MCF 10A (cell line): ENCODE measurements around the gene SEPTIN8. TPM values are rescaled to one million over a fixed set of nuclear protein-coding genes. Genes with fewer than 3 reads are reported as not detected.

Source experiments
- BruUV-seq: library from RNA; stranded (reverse); fragments of 400-500 nt; replicated peaks from 2 replicates; lab custom pipeline; 2021; lab: Mats Ljungman, UMichigan
- CTCF ChIA-PET: fragments of 300-600 bp; sonication (Branson Sonifier 250); formaldehyde crosslinking; extraction: SDS; loops from one replicate; lab custom pipeline; 2021; ENCODE audit warnings: antibody characterized with exemption, inconsistent platforms; lab: Yijun Ruan, JAX
- POLR2A ChIA-PET: fragments of 300-600, 350-650 bp; sonication (Branson Sonifier 250); formaldehyde crosslinking; extraction: SDS; loops from one replicate; lab custom pipeline; 2020; ENCODE audit warnings: antibody characterized with exemption, inconsistent platforms; lab: Yijun Ruan, JAX
- DNase-seq: peaks from one replicate; pipeline ENCODE4 v3.0.0-alpha.2; 2018; ENCODE audit not compliant: unreplicated experiment
- H3K27ac Mint-ChIP-seq: one replicate; pipeline ENCODE4 v1.8.0; 2022; ENCODE audit warnings: mild to moderate bottlenecking, low read depth, mixed read lengths; ENCODE audit not compliant: unreplicated experiment
- H3K27me3 Mint-ChIP-seq: one replicate; pipeline ENCODE4 v1.8.0; 2022; ENCODE audit warnings: mixed read lengths; ENCODE audit not compliant: insufficient read depth, unreplicated experiment
- H3K36me3 Mint-ChIP-seq: one replicate; pipeline ENCODE4 v1.8.0; 2022; ENCODE audit warnings: mild to moderate bottlenecking, moderate library complexity, mixed read lengths; ENCODE audit not compliant: insufficient read depth, unreplicated experiment
- H3K4me1 Mint-ChIP-seq: one replicate; pipeline ENCODE4 v1.8.0; 2022; ENCODE audit warnings: mixed read lengths; ENCODE audit not compliant: insufficient read depth, unreplicated experiment
- H3K4me3 Mint-ChIP-seq: one replicate; pipeline ENCODE4 v1.8.0; 2022; ENCODE audit warnings: mild to moderate bottlenecking, moderate library complexity, mixed read lengths; ENCODE audit not compliant: unreplicated experiment
- H3K9me3 Mint-ChIP-seq: one replicate; pipeline ENCODE4 v1.8.0; 2022; ENCODE audit warnings: mixed read lengths; ENCODE audit not compliant: unreplicated experiment
- CTCF ChIP-seq: fragments of 200-600 bp; IDR thresholded peaks from one replicate; pipeline ENCODE4 v1.8.0; 2022; ENCODE audit warnings: antibody characterized with exemption, mild to moderate bottlenecking; ENCODE audit not compliant: unreplicated experiment
- intact Hi-C: fragments of 100-400 bp; cut with micrococcal nuclease; formaldehyde crosslinking; loops from 2 replicates; pipeline ENCODE4 v1.14.1; 2022
- total RNA-seq: library from RNA; stranded (reverse); gene quantifications from 2 replicates; pipeline ENCODE4 v1.2.3, GENCODE V29; 2022

The SEPTIN8 gene
- total RNA-seq, 1 experiment from 2014 or later, result 34.8 TPM

DNA sequence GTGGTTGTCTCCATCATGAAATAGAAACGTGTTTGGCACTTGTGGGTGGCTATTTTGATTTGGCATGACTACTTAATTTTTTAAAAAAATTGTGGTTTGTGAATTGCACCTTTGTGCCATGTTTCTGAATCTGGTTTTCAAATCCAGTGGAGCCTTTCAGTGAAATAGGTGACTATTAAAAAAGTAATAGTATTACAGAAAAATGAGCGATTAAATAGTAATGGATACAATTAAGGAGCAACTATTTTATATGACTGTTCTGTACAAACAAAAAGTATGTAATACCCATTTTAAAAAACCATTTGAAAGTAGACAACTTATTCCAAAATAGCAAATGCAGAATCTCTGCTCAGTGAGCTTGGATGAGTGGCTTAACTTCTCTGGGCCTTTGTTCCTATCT, 39.0 kb upstream of the SEPTIN8 start:
- Mint-ChIP-seq H3K4me1 (peaks cover 10% of the 10 kb centered on the region), H3K36me3 (peaks cover 12% of the 10 kb centered on the region), H3K27ac (no peak overlapping the region), H3K27me3 (peaks cover 19% of the 10 kb centered on the region), H3K4me3 (no peak overlapping the region), H3K9me3 (no peaks in the 10 kb centered on the region)
- TF ChIP-seq CTCF, result no peak
- BruUV-seq, result no TSS peak
- DNase-seq, result no peak
- intact Hi-C loops, result no loop called here
- ChIA-PET POLR2A (interaction anchor here (0.9 to 5.8 kb wide), 3 partner anchors 13 to 78 kb away, joined by 3 to 35 read pairs (median 4); partner anchors contain the start of genes KIF3A and SHROOM1), CTCF (interaction anchor here (1.6 kb wide), 1 partner anchor 13 kb away, joined by 11 read pairs; no protein-coding TSS in a partner anchor)

GRCh38 chr5:132815454-132815853, 38.4 kb upstream of the SEPTIN8 start:
- H3K9me3 Mint-ChIP-seq, result no peaks in the 10 kb centered on the region
- H3K4me3 Mint-ChIP-seq, result peak overlapping the region; percentile 43
- DNase-seq, result peak; percentile 35
- peaks cover 10% of the 10 kb centered on the region for H3K4me1 Mint-ChIP-seq
- ChIA-PET POLR2A (interaction anchor here (0.6 to 1.3 kb wide), 4 partner anchors 15 to 58 kb away, joined by 3 to 5 read pairs (median 3); partner anchors contain the start of genes GDF9 and UQCRQ), CTCF (interaction anchor here (0.7 to 1.6 kb wide), 3 partner anchors 14 to 289 kb away, joined by 4 to 11 read pairs (median 4); no protein-coding TSS in a partner anchor)
- no peak for TF ChIP-seq CTCF
- peaks cover 26% of the 10 kb centered on the region for H3K27me3 Mint-ChIP-seq
- intact Hi-C loops, result no loop called here
- no TSS peak for BruUV-seq
- peaks cover 12% of the 10 kb centered on the region for H3K36me3 Mint-ChIP-seq
- H3K27ac Mint-ChIP-seq, result no peak overlapping the region

DNA sequence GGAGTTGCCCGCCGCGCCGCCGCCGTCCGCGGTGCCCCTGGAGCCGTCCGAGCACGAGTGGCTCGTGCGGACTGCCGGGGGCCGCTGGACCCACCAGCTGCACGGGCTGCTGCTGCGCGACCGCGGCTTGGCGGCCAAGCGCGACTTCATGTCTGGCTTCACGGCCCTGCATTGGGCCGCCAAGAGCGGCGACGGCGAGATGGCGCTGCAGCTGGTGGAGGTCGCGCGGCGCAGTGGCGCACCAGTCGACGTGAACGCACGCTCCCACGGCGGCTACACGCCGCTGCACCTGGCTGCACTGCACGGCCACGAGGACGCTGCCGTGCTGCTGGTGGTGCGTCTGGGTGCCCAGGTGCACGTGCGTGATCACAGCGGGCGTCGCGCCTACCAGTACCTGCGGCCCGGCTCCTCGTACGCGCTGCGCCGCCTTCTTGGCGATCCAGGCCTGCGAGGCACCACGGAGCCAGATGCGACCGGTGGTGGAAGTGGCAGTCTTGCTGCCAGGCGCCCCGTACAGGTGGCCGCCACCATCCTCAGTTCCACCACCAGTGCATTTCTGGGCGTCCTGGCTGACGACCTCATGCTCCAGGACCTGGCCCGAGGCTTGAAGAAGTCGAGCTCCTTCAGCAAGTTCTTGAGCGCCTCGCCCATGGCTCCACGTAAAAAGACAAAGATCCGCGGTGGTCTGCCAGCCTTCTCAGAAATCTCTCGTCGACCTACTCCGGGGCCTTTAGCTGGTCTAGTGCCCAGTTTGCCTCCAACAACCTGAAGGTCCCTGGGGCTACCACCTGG, 37.7 kb upstream of the SEPTIN8 start:
- no TSS peak for BruUV-seq
- Mint-ChIP-seq H3K27me3 (peaks cover 30% of the 10 kb centered on the region), H3K4me3 (peak overlapping the region; percentile 43), H3K4me1 (peaks cover 4% of the 10 kb centered on the region), H3K9me3 (no peaks in the 10 kb centered on the region), H3K36me3 (peaks cover 6% of the 10 kb centered on the region), H3K27ac (no peak overlapping the region)
- DNase-seq, result no peak
- intact Hi-C loops, result no loop called here
- no peak for TF ChIP-seq CTCF
- ChIA-PET POLR2A (interaction anchor here (0.6 to 1.3 kb wide), 5 partner anchors 14 to 58 kb away, joined by 3 to 5 read pairs (median 3); partner anchors contain the start of genes GDF9, SHROOM1 and UQCRQ), CTCF (interaction anchor here (0.6 to 1.6 kb wide), 4 partner anchors 14 to 288 kb away, joined by 3 to 11 read pairs (median 4); no protein-coding TSS in a partner anchor)
